Upper lobe of left lung (tissue), 4 donors: ENCODE measurements around the gene QPRT.

Experiments used
- CTCF ChIP-seq, 6 experiments: fragments of 450-650 bp in 4 of 6; fragments of 200-600 bp in 2 of 6; sonication (generic) in 2 of 6; IDR thresholded peaks; one replicate each; pipeline ENCODE4 v1.5.1; 2016 to 2019; ENCODE audit warnings: antibody characterized with exemption in 6 of 6
- POLR2A ChIP-seq, 4 donors: fragments of 450-650 bp; IDR thresholded peaks; one replicate each; pipeline ENCODE4 v1.5.1; 2016 to 2017; ENCODE audit warnings: antibody characterized with exemption in 4 of 4, mild to moderate bottlenecking in 2 of 4
- POLR2AphosphoS5 ChIP-seq, 2 donors: sonication (generic); formaldehyde crosslinking; IDR thresholded peaks; one replicate each; pipeline ENCODE4 v1.5.1; 2017; ENCODE audit warnings: antibody characterized with exemption in 2 of 2

DNA sequence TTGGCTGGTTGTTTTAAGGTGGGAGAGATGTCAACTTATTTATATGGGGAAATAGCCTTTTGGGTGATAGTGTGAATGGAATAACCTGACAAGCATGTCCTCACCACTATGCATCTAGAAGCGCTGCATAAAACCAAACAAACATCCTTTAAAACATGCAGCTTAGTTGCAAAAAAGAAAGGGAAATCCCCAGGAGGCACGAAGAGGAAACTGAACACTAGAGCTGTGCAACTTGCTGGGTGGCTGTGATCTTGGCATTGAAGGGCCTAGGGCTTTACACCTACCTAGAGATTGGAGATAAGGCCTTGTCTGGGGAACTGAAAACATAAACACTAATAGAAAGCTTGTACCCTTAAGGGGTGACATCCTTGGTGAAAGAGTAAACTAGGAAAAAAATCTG lies 59.5 kb downstream of the QPRT start:
- TF ChIP-seq CTCF (IDR thresholded peaks at IDR 0.05) (no peak), POLR2AphosphoS5 (IDR thresholded peaks at IDR 0.05) (no peak), POLR2A (IDR thresholded peaks at IDR 0.05) (no peak)
